ENCODE data around the gene MCMBP. TPM values are rescaled to one million over a fixed set of nuclear protein-coding genes. Genes with fewer than 3 reads are reported as not detected.

The MCMBP gene
- total RNA-seq, 1 donor from 2014 or later = 36.6 TPM

DNA sequence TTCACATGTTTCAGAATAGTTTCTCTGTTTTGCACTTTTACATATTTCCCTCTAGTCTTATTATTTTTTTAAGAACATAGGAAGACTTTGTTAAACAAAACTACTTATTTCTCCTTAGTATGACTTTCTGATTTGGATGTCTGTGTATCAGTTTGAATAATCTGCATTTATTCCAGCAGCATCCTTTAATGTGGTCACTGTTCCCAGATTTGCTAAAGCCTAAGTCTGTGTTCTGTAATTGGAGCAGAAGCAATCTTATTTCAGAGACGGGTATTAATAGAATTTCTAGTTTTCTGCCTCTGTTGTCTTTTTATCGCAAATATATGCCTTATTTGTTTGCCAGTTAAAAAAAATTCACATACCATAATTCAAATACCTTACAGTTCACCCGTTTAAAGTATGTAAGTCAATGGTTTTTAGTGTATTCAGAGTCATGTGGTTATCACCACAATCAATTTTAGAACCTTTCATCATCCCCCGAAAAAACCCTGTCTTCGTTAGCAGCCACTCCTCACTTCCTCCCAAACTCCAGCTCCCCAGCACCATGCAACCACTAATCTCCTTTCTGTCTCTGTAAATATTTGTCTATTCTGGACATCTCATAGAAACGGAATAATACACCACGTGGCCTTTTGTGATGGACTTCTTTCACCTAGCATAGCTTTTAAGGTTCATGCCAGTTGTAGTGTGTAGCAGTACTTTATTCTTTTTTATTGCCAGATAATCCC, 88.1 kb downstream of the MCMBP start:
- no peak for DNase-seq (ENCODE audit: low spot score)

DNA sequence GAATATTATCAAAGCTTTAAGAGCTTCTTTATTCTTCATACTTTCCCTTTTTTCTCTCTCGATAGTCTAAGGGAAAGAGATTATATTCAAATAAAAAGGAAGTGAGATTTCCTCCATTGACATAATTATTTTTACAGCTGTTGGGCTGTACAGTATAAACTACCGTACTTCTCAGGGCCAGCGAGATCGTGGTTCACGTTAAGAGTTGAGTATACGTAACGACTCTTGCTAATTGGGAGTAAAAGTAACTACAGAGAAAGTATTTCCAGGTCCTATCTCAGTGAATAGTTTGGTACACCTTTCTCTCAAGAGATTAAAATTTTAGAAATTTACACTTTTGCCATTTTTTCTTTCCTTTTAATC, 89.0 kb downstream of the MCMBP start:
- no peak for DNase-seq (ENCODE audit: low spot score)

DNA sequence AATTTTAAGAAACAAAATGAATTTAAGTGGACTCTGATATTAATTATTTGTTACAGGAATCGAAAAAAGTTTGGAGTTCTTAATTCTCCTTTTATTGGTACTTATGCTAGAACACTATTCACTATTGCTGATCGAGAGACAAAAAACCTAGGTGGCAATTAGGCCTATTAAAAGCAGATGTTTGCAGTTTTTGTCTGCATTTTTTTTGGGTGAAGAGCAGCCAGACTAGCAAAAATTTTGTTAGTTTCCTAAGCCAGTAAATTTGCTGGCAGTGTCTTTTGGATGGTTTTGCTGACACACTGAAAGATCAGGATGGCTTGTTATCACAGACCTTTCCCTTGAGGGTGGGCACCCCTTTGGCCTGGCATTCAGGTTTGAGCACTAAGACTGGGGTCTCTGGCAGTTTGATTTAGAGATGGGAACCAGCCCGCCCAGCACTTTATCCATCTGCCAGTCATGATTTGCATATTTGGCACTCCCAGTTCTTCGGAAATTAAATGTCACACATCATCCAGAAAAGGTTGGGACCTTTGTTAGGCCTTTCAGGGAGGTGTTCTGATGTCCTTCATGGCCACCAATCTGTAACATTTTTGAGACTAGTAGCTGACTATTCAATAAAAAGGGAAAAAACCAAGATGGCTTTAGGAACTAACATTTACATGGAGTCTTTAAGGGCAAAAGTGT, 89.5 kb downstream of the MCMBP start:
- DNase-seq (ENCODE audit: low spot score) = no peak

DNA sequence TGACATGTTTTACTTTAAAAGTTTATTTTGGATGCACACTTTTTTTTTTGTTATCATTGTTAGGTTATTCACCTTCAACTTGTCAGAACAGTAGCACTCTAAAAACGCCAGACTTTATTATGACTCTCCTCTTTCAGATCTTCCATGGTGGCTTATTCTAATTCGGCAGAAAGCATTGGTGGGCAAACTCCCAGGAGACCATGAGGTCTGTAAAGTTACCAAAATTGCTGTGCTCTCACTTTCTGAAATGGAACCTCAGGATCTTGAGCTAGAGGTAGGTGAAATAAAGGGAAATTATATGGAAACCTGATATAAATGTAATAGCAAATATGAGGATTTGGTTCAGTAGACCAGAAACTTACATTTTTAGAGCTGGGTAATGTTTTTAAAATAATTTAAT, 91.1 kb downstream of the MCMBP start:
- no peak for DNase-seq (ENCODE audit: low spot score)

DNA sequence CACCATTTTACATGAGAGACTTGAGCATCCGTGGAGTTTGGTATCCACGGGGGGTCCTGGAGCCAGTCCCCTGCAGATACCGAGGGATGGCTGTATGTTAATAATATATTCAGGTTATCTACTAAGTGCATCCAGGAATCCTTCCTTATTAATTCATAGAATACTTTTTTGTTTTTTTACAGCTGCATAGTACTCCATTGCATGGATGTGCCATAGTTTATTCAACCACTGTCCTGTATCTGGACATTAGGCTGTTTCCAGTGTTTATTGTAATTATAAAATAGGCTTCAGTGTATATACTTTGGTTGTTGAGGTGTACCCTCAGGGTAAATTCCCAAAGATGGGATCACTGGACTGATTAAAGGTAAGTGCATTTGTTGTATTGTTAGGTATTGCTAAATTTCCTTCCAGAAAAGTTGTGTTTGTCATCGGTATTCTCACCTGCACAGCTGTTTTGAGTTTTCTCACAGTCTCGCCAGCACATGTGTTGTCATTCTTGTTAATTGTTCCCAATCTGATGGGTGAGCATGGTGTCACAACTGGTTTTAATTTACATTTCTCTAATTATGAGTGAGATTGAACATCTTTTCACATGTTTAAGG, 91.7 kb downstream of the MCMBP start:
- no peak for DNase-seq (ENCODE audit: low spot score)

Other genes with a start within 250 kb of the MCMBP start
- gene BAG3, start 221.5 kb downstream of the MCMBP start, total RNA-seq = 65.9 TPM
- gene INPP5F, start 146.8 kb downstream of the MCMBP start, total RNA-seq = 13.8 TPM
- gene SEC23IP, start 19.9 kb upstream of the MCMBP start, total RNA-seq = 69.8 TPM